Keratinocyte (primary cell): ENCODE results near the gene SERPINI2. TPM values are rescaled to one million over a fixed set of nuclear protein-coding genes. Genes with fewer than 3 reads are reported as not detected.

ENCODE experiments used
- DNase-seq: peaks from one replicate; pipeline ENCODE4 v3.0.0-alpha.2; 2011; ENCODE audit warnings: low read depth, missing footprints, low spot score
- FAIRE-seq: peaks from 2 replicates; lab custom pipeline; 2011; peaks lifted over from hg19 to GRCh38; lab: Jason Lieb, UNC
- H2AFZ ChIP-seq: 2 replicates; pipeline ENCODE4 v1.6.0; 2012; ENCODE audit warnings: low read length, control low read depth, inconsistent platforms; ENCODE audit not compliant: control insufficient read depth
- H3K27ac ChIP-seq: 2 replicates; pipeline ENCODE4 v1.5.1; 2011; ENCODE audit warnings: low read length; ENCODE audit not compliant: control insufficient read depth, insufficient read depth
- H3K27me3 ChIP-seq: 3 replicates; pipeline ENCODE4 v1.6.0; 2011; ENCODE audit warnings: low read length; ENCODE audit not compliant: control insufficient read depth, insufficient read depth; ENCODE audit errors: extremely low read depth
- H3K36me3 ChIP-seq, 2 experiments: 2 replicates in 1 of 2; 3 replicates in 1 of 2; pipeline ENCODE4 v1.5.1; 2011; ENCODE audit warnings: low read length in 2 of 2, mild to moderate bottlenecking in 1 of 2; ENCODE audit not compliant: control insufficient read depth in 2 of 2, insufficient read depth in 2 of 2; ENCODE audit errors: extremely low read depth in 1 of 2
- H3K4me1 ChIP-seq: 3 replicates; pipeline ENCODE4 v1.5.1; 2011; ENCODE audit warnings: low read length; ENCODE audit not compliant: control insufficient read depth, insufficient read depth; ENCODE audit errors: extremely low read depth
- H3K4me2 ChIP-seq: 3 replicates; pipeline ENCODE4 v1.6.0; 2011; ENCODE audit warnings: low read depth, low read length; ENCODE audit not compliant: control insufficient read depth, insufficient read depth; ENCODE audit errors: extremely low read depth
- H3K4me3 ChIP-seq, 3 experiments: fragments of 200-600 bp in 1 of 3; sonication (generic) in 1 of 3; 2 replicates in 2 of 3; 3 replicates in 1 of 3; pipeline ENCODE4 v1.5.1; 2011 to 2016; ENCODE audit warnings: low read length in 3 of 3, mild to moderate bottlenecking in 3 of 3, control low read depth in 2 of 3, inconsistent platforms in 1 of 3, low read depth in 1 of 3, mixed read lengths in 1 of 3, mixed run types in 1 of 3, moderate library complexity in 1 of 3; ENCODE audit not compliant: control insufficient read depth in 2 of 3, insufficient read depth in 2 of 3; ENCODE audit errors: extremely low read depth in 1 of 3
- H3K79me2 ChIP-seq: 2 replicates; pipeline ENCODE4 v1.6.0; 2012; ENCODE audit warnings: low read length; ENCODE audit not compliant: control insufficient read depth, insufficient read depth
- H3K9ac ChIP-seq: 3 replicates; pipeline ENCODE4 v1.6.0; 2011; ENCODE audit warnings: low read length; ENCODE audit not compliant: control insufficient read depth, insufficient read depth; ENCODE audit errors: extremely low read depth
- H3K9me1 ChIP-seq: 3 replicates; pipeline ENCODE4 v1.6.0; 2011; ENCODE audit warnings: low read length; ENCODE audit not compliant: control insufficient read depth, insufficient read depth; ENCODE audit errors: extremely low read depth
- H3K9me3 ChIP-seq: 2 replicates; pipeline ENCODE4 v1.5.1; 2012; ENCODE audit warnings: low read depth, low read length; ENCODE audit not compliant: control insufficient read depth
- H4K20me1 ChIP-seq: 3 replicates; pipeline ENCODE4 v1.6.0; 2011; ENCODE audit warnings: low read length; ENCODE audit not compliant: control insufficient read depth, insufficient read depth; ENCODE audit errors: extremely low read depth
- CTCF ChIP-seq, 3 experiments: IDR thresholded peaks in 1 of 3; conservative IDR thresholded peaks in 1 of 3; optimal IDR thresholded peaks in 1 of 3; 2 replicates in 2 of 3; 3 replicates in 1 of 3; pipeline versions ENCODE3 to v1.5.1; 2011; ENCODE audit warnings: low read length in 3 of 3, mild to moderate bottlenecking in 3 of 3, moderate library complexity in 2 of 3, control low read depth in 1 of 3, inconsistent platforms in 1 of 3; ENCODE audit not compliant: insufficient read depth in 2 of 3; ENCODE audit errors: extremely low read depth in 1 of 3
- EZH2 ChIP-seq: IDR thresholded peaks from one replicate; pipeline ENCODE4 v1.6.1; 2012; ENCODE audit warnings: inconsistent platforms, mild to moderate bottlenecking, low read length, moderate library complexity
- dilution Hi-C: fragments of 300-500 bp; cut with MboI; formaldehyde crosslinking; loops from one replicate; pipeline ENCODE4 v1.7.0; 2020; ENCODE audit warnings: low sequenced_read_pairs; ENCODE audit not compliant: extremely low pct_ligation_motif_present
- polyA plus RNA-seq, 5 experiments: library from polyadenylated mRNA; depleted of rRNA in 3 of 5; stranded (reverse) in 3 of 5; stranded (forward) in 1 of 5; unstranded in 1 of 5; fragments of >200 nt; gene quantifications; 1 replicate in 1 of 5; 2 replicates in 3 of 5; 3 replicates in 1 of 5; pipeline versions ENCODE4 v1.2.1 to v1.2.3, GENCODE V29; 2011 to 2012; ENCODE audit warnings: missing spikeins in 2 of 5, low read depth in 1 of 5, low replicate concordance in 1 of 5

SERPINI2 gene
- polyA plus RNA-seq, 1 donor (not counting 4 experiments of a cell fraction or from before 2014, with no cell fraction given): not detected

- H3K79me2 ChIP-seq: no peaks in the 10 kb centered on the region
- dilution Hi-C loops: no loop called here
- no peak overlapping the region for H3K4me2 ChIP-seq
- FAIRE-seq (no peak), DNase-seq (no peak)
- no peaks in the 10 kb centered on the region for H3K9me3 ChIP-seq
- TF ChIP-seq EZH2: no peak
- no peak for TF ChIP-seq CTCF (optimal IDR thresholded peaks at IDR 0.05 in 1 of 3, IDR thresholded peaks at IDR 0.05 in 1 of 3, conservative IDR thresholded peaks at IDR 0.05 in 1 of 3; ENCODE audit: extremely low read depth in 1 of 3, insufficient read depth in 2 of 3, low read length in 3 of 3)
- H3K4me1 ChIP-seq: no peaks in the 10 kb centered on the region
- no peaks in the 10 kb centered on the region for H4K20me1 ChIP-seq
- H3K27me3 ChIP-seq: no peaks in the 10 kb centered on the region
- no peak overlapping the region for H3K4me3 ChIP-seq
- H2AFZ ChIP-seq: no peak overlapping the region
- H3K27ac ChIP-seq: no peak overlapping the region
- no peaks in the 10 kb centered on the region for H3K9me1 ChIP-seq
- no peaks in the 10 kb centered on the region for H3K36me3 ChIP-seq
- no peak overlapping the region for H3K9ac ChIP-seq
Observed at GRCh38 chr3:167480748-167481147, 6.9 kb upstream of the SERPINI2 start.

GRCh38 chr3:167469381-167469780 is 4.5 kb downstream of the SERPINI2 start:
- no peak overlapping the region for H2AFZ ChIP-seq
- no peaks in the 10 kb centered on the region for H3K4me1 ChIP-seq
- no peak overlapping the region for H3K4me3 ChIP-seq
- no peak overlapping the region for H3K9ac ChIP-seq
- no peaks in the 10 kb centered on the region for H3K9me3 ChIP-seq
- H3K79me2 ChIP-seq: no peaks in the 10 kb centered on the region
- dilution Hi-C loops: no loop called here
- no peak for TF ChIP-seq CTCF (optimal IDR thresholded peaks at IDR 0.05 in 1 of 3, IDR thresholded peaks at IDR 0.05 in 1 of 3, conservative IDR thresholded peaks at IDR 0.05 in 1 of 3; ENCODE audit: extremely low read depth in 1 of 3, insufficient read depth in 2 of 3, low read length in 3 of 3)
- no peak for TF ChIP-seq EZH2
- no peak overlapping the region for H3K4me2 ChIP-seq
- no peak overlapping the region for H3K27ac ChIP-seq
- no peaks in the 10 kb centered on the region for H3K27me3 ChIP-seq
- no peaks in the 10 kb centered on the region for H3K36me3 ChIP-seq
- H3K9me1 ChIP-seq: no peaks in the 10 kb centered on the region
- no peaks in the 10 kb centered on the region for H4K20me1 ChIP-seq
- no peak for DNase-seq
- no peak for FAIRE-seq
